Left kidney (tissue), 1 donor: ENCODE data around the gene TMEM158. TPM values are rescaled to one million over a fixed set of nuclear protein-coding genes. Genes with fewer than 3 reads are reported as not detected.

ENCODE experiments used
- polyA plus RNA-seq: library from polyadenylated mRNA; unstranded; fragments of 120-200 nt; gene quantifications from one replicate; pipeline ENCODE4 v1.2.1, GENCODE V29; 2013; ENCODE audit not compliant: insufficient read length

Gene TMEM158
- polyA plus RNA-seq, 1 donor, result 5.2 TPM

Other genes with a start within 250 kb of the TMEM158 start
- 11.9 TPM for gene CLEC3B, start 200.0 kb downstream of the TMEM158 start, polyA plus RNA-seq
- gene CDCP1, start 79.9 kb downstream of the TMEM158 start, polyA plus RNA-seq, result 1.2 TPM
- 32.0 TPM for gene LARS2, start 162.3 kb upstream of the TMEM158 start, polyA plus RNA-seq